Muscle layer of colon (tissue), 2 donors: ENCODE measurements around the gene TTPAL.
A peak's percentile ranks its signal among the peaks of the same experiment; 100 is the strongest.

Experiments
- H3K27ac ChIP-seq: one replicate; pipeline ENCODE4 v1.7.0; 2013; ENCODE audit warnings: low read depth, mild to moderate bottlenecking, low read length, moderate library complexity
- H3K27me3 ChIP-seq, 2 donors: one replicate each; pipeline ENCODE4 v1.7.0; 2013; ENCODE audit warnings: low read length in 2 of 2, mild to moderate bottlenecking in 2 of 2; ENCODE audit not compliant: insufficient read depth in 2 of 2, control insufficient read depth in 1 of 2
- H3K36me3 ChIP-seq: one replicate; pipeline ENCODE4 v1.7.0; 2013; ENCODE audit warnings: mild to moderate bottlenecking, low read length; ENCODE audit not compliant: insufficient read depth
- H3K4me1 ChIP-seq: one replicate; pipeline ENCODE4 v1.7.0; 2013; ENCODE audit warnings: mild to moderate bottlenecking, low read length; ENCODE audit not compliant: insufficient read depth
- H3K4me3 ChIP-seq, 2 donors: one replicate each; pipeline ENCODE4 v1.7.0; 2013; ENCODE audit warnings: low read length in 2 of 2, low read depth in 1 of 2, mild to moderate bottlenecking in 1 of 2, moderate library complexity in 1 of 2
- H3K9ac ChIP-seq: one replicate; pipeline ENCODE4 v1.7.0; 2013; ENCODE audit warnings: low read length
- H3K9me3 ChIP-seq: one replicate; pipeline ENCODE4 v1.7.0; 2013; ENCODE audit warnings: mild to moderate bottlenecking, low read length
- donor health status: abdominal sarcoma.
- donor health status: Adenocarcinoma of cecum.

TTPAL gene

DNA sequence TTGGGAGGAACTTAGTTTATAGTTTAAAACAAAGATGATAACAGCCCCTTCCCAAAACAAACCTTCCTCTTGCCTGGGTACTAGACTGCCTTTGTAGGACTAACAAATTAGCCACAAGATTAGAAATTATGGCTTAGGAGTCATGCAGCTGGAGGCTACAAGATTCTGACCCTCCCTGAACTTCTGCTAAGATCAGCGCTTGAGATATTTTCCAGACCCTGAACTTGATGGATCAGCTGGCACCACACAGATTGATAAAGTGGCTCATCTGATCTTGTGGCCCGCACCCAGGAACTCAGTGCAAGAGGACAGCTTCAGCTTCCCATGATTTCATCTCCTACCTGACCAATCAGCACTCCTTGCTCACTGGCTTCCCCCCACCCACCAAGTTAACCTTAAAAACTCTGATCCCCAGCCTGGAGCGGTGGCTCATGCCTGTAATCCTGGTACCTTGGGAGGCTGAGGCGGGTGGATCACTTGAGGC, 52.1 kb downstream of the TTPAL start:
- H3K4me1 ChIP-seq = peaks cover 13% of the 10 kb centered on the region

DNA sequence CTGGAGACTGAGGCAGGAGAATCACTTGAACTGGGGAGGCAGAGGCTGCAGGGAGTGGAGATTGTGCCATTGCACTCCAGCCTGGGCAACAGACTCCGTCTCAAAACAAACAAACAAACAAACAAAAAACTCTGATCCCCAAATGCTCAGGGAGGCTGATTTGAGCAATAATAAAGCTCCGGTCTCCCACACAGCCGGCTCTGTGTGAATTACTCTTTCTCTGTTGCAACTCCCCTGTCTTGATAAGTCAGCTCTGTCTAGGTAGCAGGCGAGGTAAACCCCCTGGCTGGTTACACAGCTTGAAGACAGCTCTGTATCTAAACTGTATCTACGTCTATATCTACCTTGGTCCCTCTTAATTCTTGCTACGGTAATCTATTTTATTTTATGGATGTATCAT, 52.6 kb downstream of the TTPAL start:
- Histone ChIP-seq H3K4me3 (no peak overlapping the region), H3K9ac (no peak overlapping the region), H3K27ac (no peak overlapping the region), H3K9me3 (no peaks in the 10 kb centered on the region), H3K4me1 (peaks cover 14% of the 10 kb centered on the region), H3K27me3 (no peaks in the 10 kb centered on the region), H3K36me3 (no peaks in the 10 kb centered on the region)

More for the DNA sequence above, 52.1 kb downstream of the TTPAL start:
- H3K9ac ChIP-seq = no peak overlapping the region
- no peak overlapping the region for H3K4me3 ChIP-seq
- no peak overlapping the region for H3K27ac ChIP-seq
- H3K9me3 ChIP-seq = no peaks in the 10 kb centered on the region
- H3K27me3 ChIP-seq = no peaks in the 10 kb centered on the region
- H3K36me3 ChIP-seq = no peaks in the 10 kb centered on the region

DNA sequence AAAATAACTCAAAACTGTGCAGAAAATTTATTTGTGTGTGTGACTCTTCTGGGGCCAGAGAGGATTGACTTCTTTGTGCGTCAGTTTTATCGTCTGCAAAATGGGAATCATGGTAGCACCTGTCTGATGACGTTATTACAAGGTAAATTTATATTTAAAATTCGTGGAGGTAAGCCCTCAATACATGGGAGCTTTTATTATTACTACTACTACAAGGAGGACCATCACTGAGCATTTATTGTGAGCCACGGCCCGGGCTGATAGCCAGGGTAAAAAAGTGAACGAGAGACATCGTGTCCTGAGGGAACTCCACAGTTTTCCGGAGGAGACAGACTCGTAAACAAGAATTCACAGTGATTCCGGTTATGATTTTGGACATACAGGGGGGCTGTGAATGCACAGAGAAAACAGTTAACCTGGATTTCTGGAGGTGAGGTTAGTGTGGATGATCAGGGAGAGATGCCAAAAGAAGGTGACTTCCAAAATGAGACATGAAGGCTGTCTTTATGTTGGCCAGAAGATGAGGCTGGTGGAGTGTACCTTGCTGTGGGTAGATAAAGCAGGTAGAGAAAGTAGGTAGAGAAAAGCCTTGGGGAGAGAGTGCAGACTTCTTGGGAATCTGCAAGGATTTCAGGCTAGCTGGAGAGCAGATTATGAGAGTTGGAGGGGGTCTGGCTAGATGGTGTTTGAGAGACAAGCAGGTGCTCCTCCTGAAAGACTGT, 56.7 kb downstream of the TTPAL start:
- Histone ChIP-seq H3K27ac (peak overlapping the region; percentile 87), H3K9me3 (no peaks in the 10 kb centered on the region), H3K4me3 (peak overlapping the region; percentile 64 to 69), H3K27me3 (no peaks in the 10 kb centered on the region), H3K36me3 (no peaks in the 10 kb centered on the region), H3K9ac (peak overlapping the region; percentile 68), H3K4me1 (peaks cover 37% of the 10 kb centered on the region)

DNA sequence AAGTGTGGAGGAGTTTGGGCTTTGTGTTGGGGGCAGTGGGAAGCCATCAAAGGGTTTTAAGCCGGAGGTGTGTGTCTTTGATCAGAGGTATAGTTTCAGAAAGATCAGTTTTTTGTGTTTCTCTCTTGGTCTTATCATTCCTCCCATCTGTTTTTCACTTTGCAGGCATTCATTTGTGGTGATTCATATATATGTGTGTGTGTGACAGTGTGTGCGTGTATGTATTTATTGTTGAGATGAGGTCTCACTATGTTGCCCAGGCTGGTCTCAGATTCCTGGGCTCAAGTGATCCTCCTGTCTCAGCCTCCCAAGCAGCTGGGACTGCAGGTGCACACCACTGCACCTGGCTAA, 57.3 kb downstream of the TTPAL start:
- Histone ChIP-seq H3K9ac (no peak overlapping the region), H3K27me3 (no peaks in the 10 kb centered on the region), H3K9me3 (no peaks in the 10 kb centered on the region), H3K4me1 (peaks cover 39% of the 10 kb centered on the region), H3K4me3 (peak overlapping the region in 1 of 2 donors; percentile 69), H3K27ac (peak overlapping the region; percentile 54), H3K36me3 (no peaks in the 10 kb centered on the region)

DNA sequence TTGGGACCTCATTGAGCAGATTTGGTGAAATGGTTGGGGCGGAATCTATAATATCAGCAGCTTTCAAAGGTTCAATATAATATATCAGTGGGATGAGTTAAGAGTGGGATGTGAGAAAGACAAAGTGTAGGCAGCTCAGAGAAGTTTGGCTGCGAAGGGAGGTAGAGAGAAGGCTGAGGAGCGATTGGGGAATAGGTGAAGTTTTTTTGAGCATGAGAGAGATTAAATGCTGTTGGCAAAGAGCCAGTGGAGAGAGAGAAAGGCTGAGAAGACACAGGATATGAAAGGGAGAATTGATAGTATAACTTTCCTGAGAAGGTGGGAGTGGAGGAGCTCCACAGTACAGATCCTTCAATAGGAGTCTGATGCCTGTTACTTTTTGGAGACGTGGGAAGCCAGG, 58.3 kb downstream of the TTPAL start:
- no peak overlapping the region for H3K4me3 ChIP-seq
- H3K27me3 ChIP-seq = no peaks in the 10 kb centered on the region
- H3K27ac ChIP-seq = peak overlapping the region; percentile 23

DNA sequence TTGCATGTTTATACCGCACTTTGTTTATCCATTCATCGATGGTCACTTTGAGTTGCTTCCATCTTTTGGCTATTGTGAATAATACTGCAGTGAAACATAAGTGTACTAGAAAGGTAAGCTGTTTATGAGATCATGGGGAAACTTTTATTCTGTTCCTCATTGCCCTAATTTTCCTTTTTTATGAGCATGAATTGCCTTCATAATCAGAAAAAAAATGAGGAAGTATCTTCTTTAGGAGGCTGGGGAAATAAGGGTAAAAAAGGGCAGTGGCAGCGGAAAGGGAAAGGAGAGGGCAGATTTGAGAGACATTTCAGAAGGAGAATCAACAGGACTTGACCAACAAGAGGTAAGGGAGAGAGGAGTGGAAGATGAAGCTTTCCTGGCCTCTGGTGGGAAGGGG, 60.5 kb downstream of the TTPAL start:
- H3K9me3 ChIP-seq = no peaks in the 10 kb centered on the region
- H3K36me3 ChIP-seq = no peaks in the 10 kb centered on the region
- no peaks in the 10 kb centered on the region for H3K27me3 ChIP-seq
- peak overlapping the region; percentile 21 for H3K27ac ChIP-seq
- peaks cover 57% of the 10 kb centered on the region for H3K4me1 ChIP-seq
- no peak overlapping the region for H3K4me3 ChIP-seq
- no peak overlapping the region for H3K9ac ChIP-seq

More for the DNA sequence above, 58.3 kb downstream of the TTPAL start:
- Histone ChIP-seq H3K9ac (no peak overlapping the region), H3K4me1 (peaks cover 49% of the 10 kb centered on the region), H3K9me3 (no peaks in the 10 kb centered on the region), H3K36me3 (no peaks in the 10 kb centered on the region)

DNA sequence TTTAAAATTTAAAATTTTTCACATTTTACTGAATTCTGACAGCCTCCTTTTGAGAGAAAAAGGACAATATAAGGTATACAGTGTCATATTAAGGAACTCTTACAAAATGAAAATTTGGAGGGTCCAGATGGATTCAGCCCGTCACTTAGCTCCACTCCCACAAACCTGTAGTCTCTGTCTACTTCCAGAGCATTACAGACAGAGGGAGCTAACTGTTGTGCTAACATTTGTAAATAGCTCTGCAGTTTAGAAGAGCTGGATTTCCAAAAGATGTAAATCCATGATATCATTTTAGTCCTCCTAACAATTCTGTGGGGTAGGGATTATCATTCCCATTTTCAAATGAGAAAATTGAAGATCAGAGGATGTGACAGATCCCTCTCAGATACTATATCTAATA, 62.3 kb downstream of the TTPAL start:
- no peaks in the 10 kb centered on the region for H3K9me3 ChIP-seq
- peaks cover 49% of the 10 kb centered on the region for H3K4me1 ChIP-seq
- H3K27ac ChIP-seq = no peak overlapping the region
- no peaks in the 10 kb centered on the region for H3K36me3 ChIP-seq
- no peaks in the 10 kb centered on the region for H3K27me3 ChIP-seq
- no peak overlapping the region for H3K9ac ChIP-seq
- H3K4me3 ChIP-seq = no peak overlapping the region

DNA sequence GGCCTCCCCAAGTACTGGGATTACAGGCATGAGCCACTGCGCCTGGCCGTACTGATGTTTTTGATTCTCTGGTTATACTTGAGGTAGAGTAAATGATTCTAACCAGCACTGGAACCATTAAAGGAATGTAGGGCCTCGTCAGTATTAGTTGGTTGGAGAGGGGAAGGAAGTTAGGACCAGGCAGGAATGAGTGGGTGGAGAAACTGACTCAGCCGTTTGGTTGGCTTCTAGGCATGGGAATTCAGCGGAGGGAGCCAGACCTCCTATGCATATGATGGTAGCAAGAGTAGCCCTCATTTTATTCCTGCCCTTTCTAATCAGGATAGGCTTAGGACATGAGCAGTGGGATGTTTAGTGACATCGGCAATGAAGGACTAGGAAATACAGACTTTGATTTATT, 65.2 kb downstream of the TTPAL start:
- Histone ChIP-seq H3K36me3 (no peaks in the 10 kb centered on the region), H3K9ac (no peak overlapping the region), H3K27ac (no peak overlapping the region), H3K4me3 (no peak overlapping the region), H3K4me1 (peaks cover 45% of the 10 kb centered on the region), H3K27me3 (no peaks in the 10 kb centered on the region), H3K9me3 (no peaks in the 10 kb centered on the region)

DNA sequence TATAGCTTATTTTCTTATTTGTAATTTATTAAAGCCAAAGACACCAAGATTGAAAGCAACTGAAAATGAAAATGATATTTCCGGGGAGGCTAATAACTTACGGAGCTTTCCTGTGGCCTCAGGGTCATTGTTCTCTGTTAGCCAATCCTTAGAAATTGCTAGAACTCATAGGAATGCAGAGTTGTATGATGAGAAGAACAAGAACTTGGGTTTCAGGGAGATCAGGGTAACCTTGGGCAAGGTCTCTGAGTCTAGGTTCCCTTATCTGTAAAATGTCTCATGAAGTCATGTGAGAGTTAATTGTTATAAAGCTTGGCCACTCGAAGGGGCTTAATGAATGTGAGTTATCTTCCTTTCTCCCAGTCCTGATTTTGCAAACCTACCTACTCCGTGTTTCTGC, 66.3 kb downstream of the TTPAL start:
- no peak overlapping the region for H3K9ac ChIP-seq
- H3K4me1 ChIP-seq = peaks cover 38% of the 10 kb centered on the region
- H3K27ac ChIP-seq = peak overlapping the region; percentile 67
- H3K36me3 ChIP-seq = no peaks in the 10 kb centered on the region
- no peaks in the 10 kb centered on the region for H3K9me3 ChIP-seq
- no peak overlapping the region for H3K4me3 ChIP-seq
- no peaks in the 10 kb centered on the region for H3K27me3 ChIP-seq

DNA sequence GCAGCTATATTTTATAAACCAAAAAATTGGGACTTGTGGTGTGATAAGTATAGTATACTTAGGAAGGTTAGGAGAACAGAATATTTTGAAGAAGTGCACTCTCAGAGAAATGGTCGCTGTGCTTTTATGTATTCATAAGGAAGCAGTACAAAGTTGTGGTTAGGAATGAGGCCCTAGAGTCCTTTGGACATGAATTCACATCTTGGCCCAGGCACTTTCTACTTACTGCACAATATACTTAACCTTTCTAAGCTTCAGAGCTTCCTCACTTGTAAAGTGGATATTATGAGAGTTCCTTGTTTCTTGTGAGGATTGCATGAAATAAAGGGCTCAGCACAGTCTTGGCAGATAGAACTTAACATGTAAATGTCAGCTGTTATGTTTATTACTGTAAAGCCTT, 67.2 kb downstream of the TTPAL start:
- Histone ChIP-seq H3K9me3 (no peaks in the 10 kb centered on the region), H3K27ac (no peak overlapping the region), H3K9ac (no peak overlapping the region), H3K27me3 (no peaks in the 10 kb centered on the region), H3K4me3 (no peak overlapping the region), H3K4me1 (peaks cover 37% of the 10 kb centered on the region), H3K36me3 (no peaks in the 10 kb centered on the region)

DNA sequence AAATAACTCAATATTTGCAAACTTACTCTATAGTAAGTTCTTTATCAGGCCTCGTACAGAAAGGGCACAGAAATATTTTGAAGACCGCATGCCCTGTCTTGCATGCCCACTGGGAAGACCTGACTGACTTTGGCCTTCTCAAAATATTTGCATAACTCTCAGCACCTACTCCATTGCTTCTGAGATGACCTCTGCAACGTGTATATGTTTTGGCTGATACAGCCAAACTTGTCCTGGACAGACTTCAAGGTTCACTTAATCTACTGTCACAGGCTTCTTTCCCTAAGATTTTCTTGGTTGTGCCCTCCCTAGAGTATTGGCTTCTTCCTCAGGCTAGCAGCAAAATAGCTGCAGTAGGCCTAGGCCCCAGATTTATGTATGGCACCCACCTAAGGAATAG, 67.7 kb downstream of the TTPAL start:
- no peak overlapping the region for H3K27ac ChIP-seq
- H3K9me3 ChIP-seq = no peaks in the 10 kb centered on the region
- H3K36me3 ChIP-seq = no peaks in the 10 kb centered on the region

More for the DNA sequence above, 67.7 kb downstream of the TTPAL start:
- H3K27me3 ChIP-seq = no peaks in the 10 kb centered on the region
- peaks cover 37% of the 10 kb centered on the region for H3K4me1 ChIP-seq
- H3K9ac ChIP-seq = no peak overlapping the region
- H3K4me3 ChIP-seq = no peak overlapping the region
